ENCODE results near the gene AGAP1. TPM values are rescaled to one million over a fixed set of nuclear protein-coding genes. Genes with fewer than 3 reads are reported as not detected.

The AGAP1 gene
- total RNA-seq, 4 donors from 2014 or later = 33.7 to 39.9 (median 35.6) TPM

DNA sequence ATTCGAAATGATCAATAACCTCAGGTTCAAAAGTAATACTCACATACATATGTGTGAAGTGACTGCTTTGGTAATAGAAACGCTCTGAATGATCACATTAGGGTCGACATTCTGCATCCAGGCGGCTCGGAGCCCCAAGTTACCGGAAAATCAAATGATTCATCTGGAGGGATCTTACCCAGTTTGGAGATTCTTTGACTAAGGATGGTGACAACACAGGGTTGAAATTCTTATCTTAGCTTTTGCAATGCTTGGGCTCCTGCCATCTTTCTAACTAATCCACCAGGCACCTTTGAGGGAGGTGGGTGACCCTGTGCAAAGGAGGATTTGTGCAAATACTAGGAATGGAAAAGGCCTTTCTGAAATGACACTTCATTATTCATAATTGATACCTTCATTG lies 663.5 kb downstream of the AGAP1 start:
- H3K36me3 ChIP-seq = no peaks in the 10 kb centered on the region
- TF ChIP-seq, protein P1, sequence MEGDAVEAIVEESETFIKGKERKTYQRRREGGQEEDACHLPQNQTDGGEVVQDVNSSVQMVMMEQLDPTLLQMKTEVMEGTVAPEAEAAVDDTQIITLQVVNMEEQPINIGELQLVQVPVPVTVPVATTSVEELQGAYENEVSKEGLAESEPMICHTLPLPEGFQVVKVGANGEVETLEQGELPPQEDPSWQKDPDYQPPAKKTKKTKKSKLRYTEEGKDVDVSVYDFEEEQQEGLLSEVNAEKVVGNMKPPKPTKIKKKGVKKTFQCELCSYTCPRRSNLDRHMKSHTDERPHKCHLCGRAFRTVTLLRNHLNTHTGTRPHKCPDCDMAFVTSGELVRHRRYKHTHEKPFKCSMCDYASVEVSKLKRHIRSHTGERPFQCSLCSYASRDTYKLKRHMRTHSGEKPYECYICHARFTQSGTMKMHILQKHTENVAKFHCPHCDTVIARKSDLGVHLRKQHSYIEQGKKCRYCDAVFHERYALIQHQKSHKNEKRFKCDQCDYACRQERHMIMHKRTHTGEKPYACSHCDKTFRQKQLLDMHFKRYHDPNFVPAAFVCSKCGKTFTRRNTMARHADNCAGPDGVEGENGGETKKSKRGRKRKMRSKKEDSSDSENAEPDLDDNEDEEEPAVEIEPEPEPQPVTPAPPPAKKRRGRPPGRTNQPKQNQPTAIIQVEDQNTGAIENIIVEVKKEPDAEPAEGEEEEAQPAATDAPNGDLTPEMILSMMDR (IDR thresholded peaks at IDR 0.05) = no peak
- peaks cover 0 to 10% (median 6%) of the 10 kb centered on the region in 4 donors for H3K9me3 ChIP-seq
- peaks cover 0 to 8% (median 0%) of the 10 kb centered on the region in 4 donors for H3K4me1 ChIP-seq
- H3K4me3 ChIP-seq = no peak overlapping the region
- DNase-seq (ENCODE audit: low spot score in 2 of 2) = no peak
- peaks cover 0 to 49% of the 10 kb centered on the region in 2 donors for H3K27me3 ChIP-seq
- H3K27ac ChIP-seq = no peak overlapping the region
- 90 to 96% methylated on average over 6 of the region's 6 CpGs for WGBS, 2 donors

DNA sequence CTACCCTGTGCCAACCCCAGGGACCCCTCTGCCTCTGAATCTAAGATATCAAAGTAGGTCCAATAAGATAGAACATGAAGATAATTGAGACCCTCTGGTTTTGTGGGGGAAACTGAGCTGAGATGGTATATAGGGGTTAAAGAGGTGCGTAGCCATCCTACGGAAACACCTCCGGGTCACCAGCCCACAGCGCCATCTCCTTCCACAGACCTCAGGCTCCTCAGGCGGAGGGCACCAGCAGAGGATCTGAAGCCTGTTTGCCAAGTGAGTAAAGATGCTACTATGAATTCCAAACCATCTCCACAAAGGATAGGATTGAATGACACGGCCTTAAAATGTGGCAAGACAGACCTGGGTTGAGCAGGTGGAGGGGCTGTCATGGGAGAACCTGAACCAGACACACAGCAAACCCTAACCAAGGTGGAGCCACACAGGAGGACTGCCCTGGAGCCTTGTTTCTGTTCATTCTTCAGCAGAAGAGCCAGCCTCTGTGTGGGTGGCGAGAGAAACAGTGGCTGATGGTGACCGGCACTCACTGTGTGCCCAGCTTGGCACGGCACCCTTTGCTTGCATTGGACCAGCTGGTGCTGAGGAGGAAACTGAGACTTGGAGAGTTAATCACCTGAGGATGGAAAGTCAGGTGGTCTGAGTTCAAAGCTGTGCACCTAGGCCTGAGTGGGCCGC lies 664.1 kb downstream of the AGAP1 start:
- no peak overlapping the region for H3K4me3 ChIP-seq
- no peaks in the 10 kb centered on the region for H3K36me3 ChIP-seq
- TF ChIP-seq, protein P1 (IDR thresholded peaks at IDR 0.05) = no peak
- no peak for TF ChIP-seq EP300 (IDR thresholded peaks at IDR 0.05)
- TF ChIP-seq POLR2A (IDR thresholded peaks at IDR 0.05) = no peak
- H3K9me3 ChIP-seq = peaks cover 0 to 4% (median 3%) of the 10 kb centered on the region in 4 donors
- peaks cover 0 to 9% (median 0%) of the 10 kb centered on the region in 4 donors for H3K4me1 ChIP-seq
- 79 to 86% methylated on average over 10 of the region's 10 CpGs for WGBS, 2 donors
- no peak overlapping the region for H3K27ac ChIP-seq
- H3K27me3 ChIP-seq = peaks cover 0 to 55% of the 10 kb centered on the region in 2 donors
- DNase-seq (ENCODE audit: low spot score in 2 of 2) = no peak

GRCh38 chr2:236158969-236159777 lies 665.3 kb downstream of the AGAP1 start:
- 39 to 44% methylated on average over 37 to 45 of the region's 45 CpGs for WGBS, 2 donors
- Histone ChIP-seq H3K4me1 (peaks cover 0 to 21% (median 4%) of the 10 kb centered on the region in 4 donors), H3K4me3 (no peak overlapping the region), H3K36me3 (no peaks in the 10 kb centered on the region), H3K27me3 (peaks cover 0 to 67% of the 10 kb centered on the region in 2 donors), H3K9me3 (no peaks in the 10 kb centered on the region), H3K27ac (no peak overlapping the region)
- no peak for DNase-seq (ENCODE audit: low spot score in 2 of 2)
- TF ChIP-seq EP300 (IDR thresholded peaks at IDR 0.05) (no peak), POLR2A (IDR thresholded peaks at IDR 0.05) (no peak)
- TF ChIP-seq, protein P1 (IDR thresholded peaks at IDR 0.05) = no peak

DNA sequence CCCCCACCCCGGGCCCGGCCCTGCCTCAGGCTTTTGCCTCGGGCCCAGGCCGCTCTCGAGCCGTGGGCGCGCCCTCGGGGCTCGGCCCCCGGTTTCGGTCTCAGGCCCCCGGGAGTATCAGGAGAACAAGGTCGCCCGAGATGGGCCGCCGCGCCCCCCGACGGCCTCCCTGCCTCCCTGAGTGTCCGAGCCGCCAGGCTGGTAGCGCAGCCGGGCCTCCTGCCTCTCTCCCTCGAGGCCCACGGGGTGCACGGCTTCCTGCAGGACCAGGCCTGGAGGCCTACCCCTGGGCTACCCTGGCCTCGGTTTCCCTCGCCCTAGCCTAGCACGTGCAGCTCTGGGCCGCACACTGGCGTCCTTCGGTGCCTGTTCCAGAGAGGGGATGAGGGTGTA lies 665.9 kb downstream of the AGAP1 start:
- Histone ChIP-seq H3K36me3 (no peaks in the 10 kb centered on the region), H3K4me3 (no peak overlapping the region), H3K27me3 (peaks cover 0 to 73% of the 10 kb centered on the region in 2 donors), H3K9me3 (no peaks in the 10 kb centered on the region), H3K27ac (no peak overlapping the region), H3K4me1 (peaks cover 0 to 27% (median 10%) of the 10 kb centered on the region in 4 donors)
- 30 to 58% methylated on average over 2 to 8 of the region's 33 CpGs for WGBS, 2 donors
- no peak for DNase-seq (ENCODE audit: low spot score in 2 of 2)
- TF ChIP-seq, protein P1 (IDR thresholded peaks at IDR 0.05) = no peak
- TF ChIP-seq EP300 (IDR thresholded peaks at IDR 0.05) (no peak), POLR2A (IDR thresholded peaks at IDR 0.05) (no peak)
